Muscle of leg (tissue), 11 donors: ENCODE results near the gene KRTAP10-3. TPM values are rescaled to one million over a fixed set of nuclear protein-coding genes. Genes with fewer than 3 reads are reported as not detected.

ENCODE experiments used
- DNase-seq: peaks from one replicate; pipeline ENCODE4 v3.0.0; 2013
- H3K27ac ChIP-seq: one replicate; pipeline ENCODE4 v1.5.1; 2013; ENCODE audit warnings: mild to moderate bottlenecking, low read length, control low read depth
- H3K27me3 ChIP-seq: one replicate; pipeline ENCODE4 v1.6.1; 2013; ENCODE audit warnings: low read length; ENCODE audit not compliant: control insufficient read depth, insufficient read depth
- H3K36me3 ChIP-seq: one replicate; pipeline ENCODE4 v1.6.1; 2013; ENCODE audit warnings: low read length; ENCODE audit not compliant: control insufficient read depth, insufficient read depth
- H3K4me1 ChIP-seq: one replicate; pipeline ENCODE4 v1.6.1; 2013; ENCODE audit warnings: low read length; ENCODE audit not compliant: control insufficient read depth, insufficient read depth
- H3K4me3 ChIP-seq: one replicate; pipeline ENCODE4 v1.5.1; 2013; ENCODE audit warnings: low read length, control low read depth
- H3K9me3 ChIP-seq: replicated peaks from 2 replicates; pipeline ENCODE4 v1.6.1; 2013; ENCODE audit warnings: low read depth, low read length; ENCODE audit not compliant: control insufficient read depth
- WGBS: methylation state at CpG from one replicate; pipeline ENCODE4 v1.1.5; 2013; ENCODE audit warnings: missing lambda C conversion rate; ENCODE audit not compliant: insufficient coverage; 5-methylcytosine and 5-hydroxymethylcytosine counted together
- polyA plus RNA-seq, 8 donors: library from polyadenylated mRNA; unstranded; fragments of 120-200 nt; gene quantifications; one replicate each; pipeline versions ENCODE4 v1.2.1 to v1.2.3, GENCODE V29; 2013; ENCODE audit warnings: inconsistent platforms in 1 of 8, low replicate concordance in 1 of 8; ENCODE audit not compliant: insufficient read length in 8 of 8, insufficient read depth in 1 of 8
- total RNA-seq: library from RNA; stranded (reverse); fragments of 120-200 nt; gene quantifications from one replicate; pipeline ENCODE4 v1.2.4, GENCODE V29; 2013

Gene KRTAP10-3
- total and polyA plus RNA-seq, 9 donors = not detected

GRCh38 chr21:44508711-44509445, 49.7 kb downstream of the KRTAP10-3 start:
- Histone ChIP-seq H3K36me3 (no peaks in the 10 kb centered on the region), H3K4me1 (peaks cover 9% of the 10 kb centered on the region), H3K27me3 (peaks cover 11% of the 10 kb centered on the region), H3K9me3 (no peaks in the 10 kb centered on the region), H3K27ac (no peak overlapping the region), H3K4me3 (no peak overlapping the region)
- no peak for DNase-seq
- 85% methylated on average over 16 of the region's 30 CpGs for WGBS

- Histone ChIP-seq H3K36me3 (no peaks in the 10 kb centered on the region), H3K4me3 (no peak overlapping the region), H3K27ac (no peak overlapping the region), H3K27me3 (peaks cover 11% of the 10 kb centered on the region), H3K9me3 (no peaks in the 10 kb centered on the region), H3K4me1 (peaks cover 9% of the 10 kb centered on the region)
- no peak for DNase-seq
- 78% methylated on average over 4 of the region's 9 CpGs for WGBS
Measured at GRCh38 chr21:44508426-44508710, 50.2 kb downstream of the KRTAP10-3 start.

Other genes with a start within 250 kb of the KRTAP10-3 start
- 15.9 TPM for gene CFAP410, start 219.4 kb downstream of the KRTAP10-3 start, total RNA-seq
- 10 to 100 TPM; 17.5 to 23.9 (median 20.2) TPM for gene CFAP410, start 219.4 kb downstream of the KRTAP10-3 start, polyA plus RNA-seq
- gene TRPM2, start 205.2 kb downstream of the KRTAP10-3 start, total RNA-seq = 0.89 TPM
- gene TRPM2, start 205.2 kb downstream of the KRTAP10-3 start, polyA plus RNA-seq = 1 to 10 TPM; 1.3 to 1.9 (median 1.5) TPM
- gene LRRC3, start 103.3 kb downstream of the KRTAP10-3 start, total RNA-seq = 0.98 TPM
- 1 to 10 TPM; 2.2 to 4.2 (median 2.5) TPM for gene LRRC3, start 103.3 kb downstream of the KRTAP10-3 start, polyA plus RNA-seq
- gene KRTAP10-1, start 18.6 kb downstream of the KRTAP10-3 start, total RNA-seq = not detected
- gene KRTAP10-1, start 18.6 kb downstream of the KRTAP10-3 start, polyA plus RNA-seq = not detected
- gene KRTAP10-2, start 7.3 kb downstream of the KRTAP10-3 start, total RNA-seq = not detected
- not detected for gene KRTAP10-2, start 7.3 kb downstream of the KRTAP10-3 start, polyA plus RNA-seq
- not detected for gene KRTAP10-4, start 14.9 kb upstream of the KRTAP10-3 start, total RNA-seq
- gene KRTAP10-4, start 14.9 kb upstream of the KRTAP10-3 start, polyA plus RNA-seq = not detected
- not detected for gene KRTAP10-5, start 21.8 kb upstream of the KRTAP10-3 start, total RNA-seq
- not detected for gene KRTAP10-5, start 21.8 kb upstream of the KRTAP10-3 start, polyA plus RNA-seq
- not detected for gene KRTAP10-6, start 33.7 kb upstream of the KRTAP10-3 start, total RNA-seq
- not detected for gene KRTAP10-6, start 33.7 kb upstream of the KRTAP10-3 start, polyA plus RNA-seq
- gene KRTAP10-7, start 41.8 kb upstream of the KRTAP10-3 start, total RNA-seq = not detected
- gene KRTAP10-7, start 41.8 kb upstream of the KRTAP10-3 start, polyA plus RNA-seq = not detected
- gene KRTAP10-8, start 53.3 kb upstream of the KRTAP10-3 start, total RNA-seq = not detected
- gene KRTAP10-8, start 53.3 kb upstream of the KRTAP10-3 start, polyA plus RNA-seq = not detected
- gene KRTAP10-9, start 68.3 kb upstream of the KRTAP10-3 start, total RNA-seq = not detected
- gene KRTAP10-9, start 68.3 kb upstream of the KRTAP10-3 start, polyA plus RNA-seq = not detected
- gene KRTAP10-10, start 78.6 kb upstream of the KRTAP10-3 start, total RNA-seq = not detected
- not detected for gene KRTAP10-10, start 78.6 kb upstream of the KRTAP10-3 start, polyA plus RNA-seq
- gene KRTAP10-11, start 87.6 kb upstream of the KRTAP10-3 start, total RNA-seq = not detected
- gene KRTAP10-11, start 87.6 kb upstream of the KRTAP10-3 start, polyA plus RNA-seq = not detected
- gene KRTAP12-4, start 95.9 kb upstream of the KRTAP10-3 start, total RNA-seq = not detected
- gene KRTAP12-4, start 95.9 kb upstream of the KRTAP10-3 start, polyA plus RNA-seq = not detected
- not detected for gene KRTAP12-3, start 99.1 kb upstream of the KRTAP10-3 start, total RNA-seq
- not detected for gene KRTAP12-3, start 99.1 kb upstream of the KRTAP10-3 start, polyA plus RNA-seq
- not detected for gene KRTAP12-2, start 108.1 kb upstream of the KRTAP10-3 start, total RNA-seq
- not detected for gene KRTAP12-2, start 108.1 kb upstream of the KRTAP10-3 start, polyA plus RNA-seq
- not detected for gene KRTAP12-1, start 123.4 kb upstream of the KRTAP10-3 start, total RNA-seq
- gene KRTAP12-1, start 123.4 kb upstream of the KRTAP10-3 start, polyA plus RNA-seq = not detected
- not detected for gene KRTAP10-12, start 138.4 kb upstream of the KRTAP10-3 start, total RNA-seq
- not detected for gene KRTAP10-12, start 138.4 kb upstream of the KRTAP10-3 start, polyA plus RNA-seq
- gene TSPEAR, start 152.8 kb upstream of the KRTAP10-3 start, total RNA-seq = 0.04 TPM
- gene TSPEAR, start 152.8 kb upstream of the KRTAP10-3 start, polyA plus RNA-seq = 1 to 10 TPM in 1 of 8 donors, under 1 TPM in 5, not detected in 2; 0.07 to 1.5 (median 0.10) TPM
- 45.9 TPM for gene UBE2G2, start 243.0 kb upstream of the KRTAP10-3 start, total RNA-seq
- 100 to 1,000 TPM in 1 of 8 donors, 10 to 100 TPM in 7; 55.6 to 106 (median 70.5) TPM for gene UBE2G2, start 243.0 kb upstream of the KRTAP10-3 start, polyA plus RNA-seq